Heart right ventricle (tissue), 16 donors: Measurements from ENCODE around the gene CCNE1. TPM values are rescaled to one million over a fixed set of nuclear protein-coding genes. Genes with fewer than 3 reads are reported as not detected.
A peak's percentile ranks its signal among the peaks of the same experiment; 100 is the strongest.

ENCODE experiments used
- ATAC-seq, 8 donors: fragments of 200-7000 bp; cut with Tn5 transposase; one replicate each; pipeline ENCODE4 v1.9.1; 2020; ENCODE audit warnings: mild to moderate bottlenecking in 8 of 8, moderate library complexity in 8 of 8, moderate number of reproducible peaks in 1 of 8
- DNase-seq, 2 donors: peaks; one replicate each; pipeline ENCODE4 v3.0.0-alpha.2; 2020
- H3K27ac ChIP-seq, 10 donors: fragments of 200-600 bp; sonication (generic) in 2 of 10; one replicate each; pipeline versions ENCODE4 v1.5.0 to v1.8.0; 2020 to 2022; ENCODE audit warnings: mild to moderate bottlenecking in 3 of 10
- H3K27me3 ChIP-seq, 7 donors: fragments of 200-600 bp; one replicate each; pipeline ENCODE4 v1.8.0; 2021 to 2022; ENCODE audit warnings: mild to moderate bottlenecking in 2 of 7
- H3K36me3 ChIP-seq, 9 donors: fragments of 200-600 bp; sonication (generic) in 1 of 9; one replicate each; pipeline versions ENCODE4 v1.5.0 to v1.8.0; 2020 to 2022; ENCODE audit warnings: mild to moderate bottlenecking in 2 of 9
- H3K4me1 ChIP-seq, 9 donors: fragments of 200-600 bp; sonication (generic) in 1 of 9; one replicate each; pipeline versions ENCODE4 v1.5.0 to v1.8.0; 2020 to 2022; ENCODE audit warnings: mild to moderate bottlenecking in 4 of 9
- H3K4me3 ChIP-seq, 10 donors: fragments of 200-600 bp; sonication (generic) in 2 of 10; one replicate each; pipeline versions ENCODE4 v1.5.0 to v1.8.0; 2020 to 2022; ENCODE audit warnings: mild to moderate bottlenecking in 7 of 10, moderate library complexity in 2 of 10
- H3K9me3 ChIP-seq, 11 donors: fragments of 200-600 bp in 10 of 11; sonication (generic) in 2 of 11; one replicate each; pipeline versions ENCODE4 v1.5.0 to v1.8.0; 2013 to 2022; ENCODE audit warnings: mild to moderate bottlenecking in 2 of 11, control low read depth in 1 of 11, moderate library complexity in 1 of 11
- CTCF ChIP-seq, 9 donors: fragments of 200-600 bp; sonication (generic) in 2 of 9; IDR thresholded peaks; one replicate each; pipeline versions ENCODE4 v1.5.0 to v1.8.0; 2021 to 2022; ENCODE audit warnings: antibody characterized with exemption in 9 of 9, mild to moderate bottlenecking in 5 of 9, moderate library complexity in 1 of 9
- WGBS, 2 donors: extraction: QIAGEN DNeasy Blood & Tissue Kit; methylation state at CpG; one replicate each; pipeline ENCODE4 v1.1.7; 2013; ENCODE audit warnings: inconsistent platforms in 1 of 2; 5-methylcytosine and 5-hydroxymethylcytosine counted together
- intact Hi-C, 10 donors: fragments of 100-400 bp; cut with DNase I; formaldehyde crosslinking; loops; one replicate each; pipeline versions ENCODE4 v1.11.1 to v1.14.2; 2022
- polyA plus RNA-seq, 2 donors: library from polyadenylated mRNA; stranded (reverse); fragments of 200-250 nt; gene quantifications; one replicate each; pipeline ENCODE4 v1.2.3, GENCODE V29; 2013
- total RNA-seq, 10 donors: library from RNA; stranded (reverse); fragmentation: NEBNext Ultra II Directional in 3 of 10; extraction: Animal tissue kit (Norgen Biotek cat#: 25700) in 3 of 10; gene quantifications; one replicate each; pipeline versions ENCODE4 v1.2.1 to v1.2.4, GENCODE V29; 2021 to 2023
- donor health status: Arrhythmogenic right ventricular cardiomyopathy.
- donor health status: ischemic (EF 13 %, LVEDD 7.1; RV severe dilation, severe dysfunction).
- donor health status: healthy with polysubstance abuse.
- donor health status: DM: no; HTN: yes; CAD: no.
- donor health status: DM: no; HTN: no; CAD: no.
- donor health status: ischemic (EF 25% LVEDD 6.9; RV normal size, moderate dysfunction).
- donor health status: ischemic (EF 25% LVEDD 5.7; RV mildly dilated, moderate dysfunction).
- donor health status: healthy.
- donor health status: DM: yes; HTN: yes; CAD: no.
- donor health status: Ischemic cardiomyopathy.
- donor health status: ischemic (EF 35%, LVEDD 5.7; RV mildly dilated, moderate dysfunction).
- donor health status: nonischemic (EF 11% LVEDD 7.7; RV severe dilation, severe dysfunction).
- donor health status: DM: yes; HTN: yes; CAD: no.
- donor health status: PGD.
- donor health status: ischemic (EF 29% LVEDD 5.4; RV normal size, mild dysfunction).
- donor health status: nonischemic (EF 23%, LVEDD 6.1; RV moderate dilation, normal function).

Gene CCNE1
- total and polyA plus RNA-seq, 12 donors, result 1.4 to 4.0 (median 2.4) TPM

- Histone ChIP-seq H3K4me3 (no peak overlapping the region), H3K4me1 (peaks cover 6 to 28% (median 12%) of the 10 kb centered on the region in 9 donors), H3K36me3 (no peaks in the 10 kb centered on the region), H3K9me3 (no peaks in the 10 kb centered on the region), H3K27me3 (no peaks in the 10 kb centered on the region), H3K27ac (no peak overlapping the region)
- intact Hi-C loops, result no loop called here
- DNase-seq (no peak), ATAC-seq (no peak)
- TF ChIP-seq CTCF (IDR thresholded peaks at IDR 0.05), result no peak
- WGBS, 2 donors, result 96 to 97% methylated on average over 8 of the region's 8 CpGs
Observed at GRCh38 chr19:29807870-29808405, 3.9 kb upstream of the CCNE1 start.

- H3K4me1 ChIP-seq, result peaks cover 6 to 28% (median 12%) of the 10 kb centered on the region in 9 donors
- intact Hi-C loops, result loop anchor here in 5 of 10 donors (2.0 to 10.0 kb wide), 3 partner anchors 35 to 135 kb away; partner anchors contain the start of gene URI1 (in 1 of the 5)
- DNase-seq (no peak), ATAC-seq (no peak)
- no peak for TF ChIP-seq CTCF (IDR thresholded peaks at IDR 0.05)
- no peak overlapping the region for H3K4me3 ChIP-seq
- H3K36me3 ChIP-seq, result no peaks in the 10 kb centered on the region
- H3K9me3 ChIP-seq, result no peaks in the 10 kb centered on the region
- H3K27ac ChIP-seq, result no peak overlapping the region
- WGBS, 2 donors, result 77 to 82% methylated on average over 3 of the region's 3 CpGs
- no peaks in the 10 kb centered on the region for H3K27me3 ChIP-seq
Observed at GRCh38 chr19:29809795-29810503, 1.8 kb upstream of the CCNE1 start.

GRCh38 chr19:29810504-29810871, 1.3 kb upstream of the CCNE1 start:
- 77 to 86% methylated on average over 4 of the region's 4 CpGs for WGBS, 2 donors
- Histone ChIP-seq H3K4me1 (peaks cover 4 to 25% (median 10%) of the 10 kb centered on the region in 9 donors), H3K4me3 (no peak overlapping the region), H3K27me3 (no peaks in the 10 kb centered on the region), H3K9me3 (no peaks in the 10 kb centered on the region), H3K36me3 (no peaks in the 10 kb centered on the region), H3K27ac (peak overlapping the region in 5 of 10 donors; percentile 75 to 77 (median 75))
- intact Hi-C loops, result loop anchor here in 5 of 10 donors (2.0 to 10.0 kb wide), 3 partner anchors 34 to 134 kb away; partner anchors contain the start of gene URI1 (in 1 of the 5)
- ATAC-seq (peak in 1 of 8 donors; percentile 9), DNase-seq (peak in 1 of 2 donors; percentile 32)
- TF ChIP-seq CTCF (IDR thresholded peaks at IDR 0.05), result no peak

DNA sequence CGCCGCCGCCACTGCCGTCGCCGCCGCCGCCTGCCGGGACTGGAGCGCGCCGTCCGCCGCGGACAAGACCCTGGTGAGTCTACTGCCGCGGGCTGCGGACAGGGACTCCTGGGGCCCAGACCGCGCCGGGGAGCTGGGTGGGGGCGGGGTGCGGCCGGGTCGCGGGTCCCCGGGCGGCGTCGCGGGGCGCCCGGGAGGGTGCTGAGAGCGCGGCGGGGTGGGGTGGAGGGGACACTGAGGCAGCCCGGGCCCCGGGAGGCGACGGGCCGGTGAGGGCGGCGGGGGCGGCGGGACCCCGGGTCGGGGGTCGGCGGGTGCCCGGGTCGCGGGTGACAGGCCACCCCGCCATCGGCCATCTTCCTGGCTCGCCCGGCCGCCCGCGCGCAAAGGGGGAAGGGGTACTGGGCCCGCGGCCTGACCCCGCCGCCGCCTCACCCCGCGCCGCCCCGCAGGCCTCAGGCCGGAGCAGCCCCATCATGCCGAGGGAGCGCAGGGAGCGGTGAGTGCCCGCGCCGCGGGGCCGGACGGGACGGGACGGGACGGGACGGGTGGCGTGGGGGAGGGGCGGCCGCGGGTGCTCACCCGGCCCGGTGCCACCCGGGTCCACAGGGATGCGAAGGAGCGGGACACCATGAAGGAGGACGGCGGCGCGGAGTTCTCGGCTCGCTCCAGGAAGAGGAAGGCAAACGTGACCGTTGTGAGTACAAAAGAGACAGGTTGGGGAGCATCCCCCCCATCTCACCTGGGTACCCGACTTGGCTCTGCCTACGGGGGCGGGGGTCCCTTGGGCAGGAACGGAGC, 489 bp downstream of the CCNE1 start:
- TF ChIP-seq CTCF (IDR thresholded peaks at IDR 0.05), result no peak
- DNase-seq, result peak in 1 of 2 donors; percentile 43
- 3 to 5% methylated on average over 56 to 95 of the region's 104 CpGs for whole genome bisulfite sequencing, 2 donors
- ATAC-seq, result no peak
- H3K4me3 ChIP-seq, result peak overlapping the region in 9 of 10 donors; percentile 34 to 53 (median 47)
- H3K27ac ChIP-seq, result no peak overlapping the region
- no peaks in the 10 kb centered on the region for H3K27me3 ChIP-seq
- peaks cover 0 to 2% (median 0%) of the 10 kb centered on the region in 9 donors for H3K36me3 ChIP-seq
- H3K9me3 ChIP-seq, result no peaks in the 10 kb centered on the region
- H3K4me1 ChIP-seq, result peaks cover 0 to 11% (median 8%) of the 10 kb centered on the region in 9 donors
- intact Hi-C loops, result loop anchor here in 4 of 10 donors (2.0 to 10.0 kb wide), 3 partner anchors 31 to 133 kb away; partner anchors contain the start of gene URI1 (in 1 of the 4)
